Breast epithelium (tissue), 3 donors: Measurements from ENCODE around the gene GNB1L.

ENCODE experiments used
- CTCF ChIP-seq, 3 donors: fragments of 450-650 bp; IDR thresholded peaks; one replicate each; pipeline ENCODE4 v1.5.1; 2016 to 2017; ENCODE audit warnings: antibody characterized with exemption in 3 of 3, mild to moderate bottlenecking in 3 of 3, moderate library complexity in 3 of 3
- POLR2A ChIP-seq: fragments of 450-650 bp; IDR thresholded peaks from one replicate; pipeline ENCODE4 v1.6.1; 2016; ENCODE audit warnings: antibody characterized with exemption, mild to moderate bottlenecking, moderate library complexity

- no peak for TF ChIP-seq CTCF (IDR thresholded peaks at IDR 0.05)
- TF ChIP-seq POLR2A = no peak
These were observed 1.1 kb upstream of the GNB1L start for GRCh38 chr22:19855504-19856409.
